ENCODE results near the gene MDH1.

GRCh38 chr2:63614448-63614968 is 25.7 kb downstream of the MDH1 start:
- no peak for TF ChIP-seq EP300 (IDR thresholded peaks at IDR 0.05)
- no peak for TF ChIP-seq CTCF (IDR thresholded peaks at IDR 0.05)
